Endodermal cell (in vitro differentiated cells): ENCODE measurements around the gene RASAL2. TPM values are rescaled to one million over a fixed set of nuclear protein-coding genes. Genes with fewer than 3 reads are reported as not detected.
"Not testable (repeated sequence)": the region's sequence is repeated elsewhere in the genome, so short reads cannot be mapped to it uniquely, and the experiment has no call there.

Experiments used
- DNase-seq: peaks from one replicate; pipeline ENCODE4 v3.0.0-alpha.2; 2017
- H3K27ac ChIP-seq: 2 replicates; pipeline ENCODE4 v1.5.1; 2013; ENCODE audit warnings: mild to moderate bottlenecking, low read depth, low read length, moderate library complexity
- H3K27me3 ChIP-seq: 2 replicates; pipeline ENCODE4 v1.6.1; 2013; ENCODE audit warnings: mild to moderate bottlenecking, low read length, moderate library complexity; ENCODE audit not compliant: insufficient read depth, control insufficient read depth, poor library complexity, severe bottlenecking
- H3K36me3 ChIP-seq: 2 replicates; pipeline ENCODE4 v1.7.0; 2013; ENCODE audit warnings: mild to moderate bottlenecking, low read length, moderate library complexity; ENCODE audit not compliant: control insufficient read depth, insufficient read depth
- H3K4me1 ChIP-seq: one replicate; pipeline ENCODE4 v1.7.0; 2013; ENCODE audit warnings: low read length; ENCODE audit not compliant: control insufficient read depth, insufficient read depth
- H3K4me3 ChIP-seq: 2 replicates; pipeline ENCODE4 v1.5.1; 2013; ENCODE audit warnings: mild to moderate bottlenecking, low read length, moderate library complexity
- H3K9ac ChIP-seq: 2 replicates; pipeline ENCODE4 v1.6.1; 2013; ENCODE audit warnings: mild to moderate bottlenecking, low read length, moderate library complexity; ENCODE audit not compliant: poor library complexity, severe bottlenecking; ENCODE audit errors: extremely low read depth
- H3K9me3 ChIP-seq: 2 replicates; pipeline ENCODE4 v1.6.1; 2013; ENCODE audit warnings: mild to moderate bottlenecking, low read length, moderate library complexity; ENCODE audit not compliant: control insufficient read depth
- H3K27ac Mint-ChIP-seq: 2 replicates; pipeline ENCODE4 v1.8.0; 2020; ENCODE audit warnings: mixed read lengths
- H3K27me3 Mint-ChIP-seq: 2 replicates; pipeline ENCODE4 v1.8.0; 2021; ENCODE audit warnings: mild to moderate bottlenecking, mixed read lengths; ENCODE audit not compliant: insufficient read depth
- H3K36me3 Mint-ChIP-seq: 2 replicates; pipeline ENCODE4 v1.8.0; 2020; ENCODE audit warnings: low read depth, mixed read lengths
- H3K4me1 Mint-ChIP-seq: 2 replicates; pipeline ENCODE4 v1.8.0; 2020; ENCODE audit warnings: mixed read lengths
- H3K4me3 Mint-ChIP-seq: 2 replicates; pipeline ENCODE4 v1.8.0; 2020; ENCODE audit warnings: mild to moderate bottlenecking, moderate library complexity, mixed read lengths
- H3K9me3 Mint-ChIP-seq: 2 replicates; pipeline ENCODE4 v1.8.0; 2020; ENCODE audit warnings: mild to moderate bottlenecking, mixed read lengths
- WGBS, 2 experiments: methylation state at CpG; one replicate each; pipeline versions ENCODE4 v1.1.5 to v1.1.7; 2013; ENCODE audit warnings: missing lambda C conversion rate in 2 of 2, mixed read lengths in 1 of 2; ENCODE audit not compliant: insufficient coverage in 1 of 2, insufficient read length in 1 of 2; 5-methylcytosine and 5-hydroxymethylcytosine counted together
- total RNA-seq, 2 donors: library from RNA; stranded (reverse); fragmentation: NEBNext Ultra II Directional in 1 of 2; extraction: Animal tissue kit (Norgen Biotek cat#: 25700) in 1 of 2; gene quantifications; 2 replicates in 1 of 2; 3 replicates in 1 of 2; pipeline ENCODE4 v1.2.1, GENCODE V29; 2021
- TF ChIP-seq, protein P1 (sequence below): fragments of 200-600 bp; sonication (generic); conservative IDR thresholded peaks from 2 replicates; pipeline ENCODE4 v1.5.0; 2021; ENCODE audit warnings: antibody characterized with exemption, mild to moderate bottlenecking

RASAL2 gene
- total RNA-seq, 2 donors from 2014 or later = 21.8 to 22.1 TPM

DNA sequence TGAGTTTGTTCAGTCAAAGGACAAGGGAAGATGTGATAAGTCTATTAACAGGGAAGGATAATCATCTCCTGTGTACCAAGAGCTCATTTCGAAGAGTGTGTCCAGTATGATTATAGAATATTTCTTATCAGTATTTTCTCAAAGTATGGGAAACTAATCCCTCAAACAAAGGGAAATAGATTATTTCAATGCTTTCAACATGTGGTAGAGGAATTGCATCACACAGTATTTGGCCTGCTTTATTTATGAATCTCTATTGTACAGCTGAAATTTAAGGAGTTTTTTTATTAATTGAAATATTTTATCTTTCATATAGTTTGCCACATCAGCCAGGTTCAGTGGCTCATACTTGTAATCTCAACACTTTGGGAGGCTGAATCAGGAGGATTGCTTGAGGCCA lies 251.9 kb downstream of the RASAL2 start:
- H3K27me3 ChIP-seq = no peaks in the 10 kb centered on the region
- H3K27ac ChIP-seq = peak overlapping the region; percentile 94
- no peak overlapping the region for H3K27ac Mint-ChIP-seq
- H3K9me3 ChIP-seq = peaks cover 5% of the 10 kb centered on the region
- H3K4me1 ChIP-seq = peaks cover 9% of the 10 kb centered on the region
- no peak for DNase-seq
- no peaks in the 10 kb centered on the region for H3K36me3 ChIP-seq
- no peaks in the 10 kb centered on the region for H3K9me3 Mint-ChIP-seq
- TF ChIP-seq, protein P1, sequence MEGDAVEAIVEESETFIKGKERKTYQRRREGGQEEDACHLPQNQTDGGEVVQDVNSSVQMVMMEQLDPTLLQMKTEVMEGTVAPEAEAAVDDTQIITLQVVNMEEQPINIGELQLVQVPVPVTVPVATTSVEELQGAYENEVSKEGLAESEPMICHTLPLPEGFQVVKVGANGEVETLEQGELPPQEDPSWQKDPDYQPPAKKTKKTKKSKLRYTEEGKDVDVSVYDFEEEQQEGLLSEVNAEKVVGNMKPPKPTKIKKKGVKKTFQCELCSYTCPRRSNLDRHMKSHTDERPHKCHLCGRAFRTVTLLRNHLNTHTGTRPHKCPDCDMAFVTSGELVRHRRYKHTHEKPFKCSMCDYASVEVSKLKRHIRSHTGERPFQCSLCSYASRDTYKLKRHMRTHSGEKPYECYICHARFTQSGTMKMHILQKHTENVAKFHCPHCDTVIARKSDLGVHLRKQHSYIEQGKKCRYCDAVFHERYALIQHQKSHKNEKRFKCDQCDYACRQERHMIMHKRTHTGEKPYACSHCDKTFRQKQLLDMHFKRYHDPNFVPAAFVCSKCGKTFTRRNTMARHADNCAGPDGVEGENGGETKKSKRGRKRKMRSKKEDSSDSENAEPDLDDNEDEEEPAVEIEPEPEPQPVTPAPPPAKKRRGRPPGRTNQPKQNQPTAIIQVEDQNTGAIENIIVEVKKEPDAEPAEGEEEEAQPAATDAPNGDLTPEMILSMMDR = no peak
- no peaks in the 10 kb centered on the region for H3K27me3 Mint-ChIP-seq
- no peak overlapping the region for H3K9ac ChIP-seq
- no peak overlapping the region for H3K4me3 Mint-ChIP-seq
- H3K4me3 ChIP-seq = no peak overlapping the region
- WGBS, 2 experiments = 100% methylated on average over 1 of the region's 1 CpG; no CpG with 5 or more reads in 1 of the 2 experiments
- H3K4me1 Mint-ChIP-seq = peaks cover 37% of the 10 kb centered on the region
- no peaks in the 10 kb centered on the region for H3K36me3 Mint-ChIP-seq

DNA sequence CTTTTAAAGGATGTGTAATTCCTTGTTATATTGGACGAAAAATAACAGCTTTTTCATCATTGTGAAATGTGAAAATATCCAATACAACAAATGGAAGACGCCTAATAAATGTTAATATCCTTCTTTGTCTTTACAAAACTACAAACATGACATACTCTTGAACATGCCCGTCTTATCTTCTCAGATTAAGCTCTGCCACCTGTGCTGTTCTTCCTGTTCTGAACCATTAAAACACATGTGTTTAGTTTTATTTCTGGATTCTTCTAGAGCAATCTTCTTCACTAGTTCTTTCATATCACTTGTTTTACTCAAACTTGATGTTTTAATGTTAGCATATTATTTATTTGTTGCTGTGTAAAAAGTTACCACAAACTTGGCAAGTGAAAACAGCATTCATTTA lies 255.9 kb downstream of the RASAL2 start:
- H3K27ac ChIP-seq = no peak overlapping the region
- WGBS, 2 experiments = 73 to 81% methylated on average over 2 to 3 of the region's 3 CpGs

DNA sequence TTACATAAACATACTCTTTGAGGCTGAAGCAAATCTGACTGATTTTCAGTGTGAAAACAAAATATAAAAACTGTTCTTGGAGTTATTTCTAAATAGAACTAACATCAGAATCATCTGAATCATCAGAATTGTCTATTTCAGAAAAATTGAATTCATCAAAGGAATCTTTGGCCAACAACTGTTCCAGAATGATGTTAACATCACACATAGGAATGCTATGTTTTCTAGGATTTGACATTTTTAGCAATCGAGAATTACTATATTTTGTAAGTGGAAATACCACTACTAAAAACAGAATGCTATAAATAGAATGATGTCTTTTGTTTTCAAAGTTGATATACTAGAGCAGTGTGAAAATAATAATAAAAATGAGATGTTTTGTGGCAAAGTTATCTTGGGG lies 258.0 kb downstream of the RASAL2 start:
- not testable (repeated sequence) for DNase-seq, H3K9ac ChIP-seq, H3K27ac Mint-ChIP-seq, H3K4me3 Mint-ChIP-seq, H3K27me3 ChIP-seq, H3K4me1 Mint-ChIP-seq, H3K27ac ChIP-seq, H3K4me1 ChIP-seq, H3K27me3 Mint-ChIP-seq, H3K36me3 ChIP-seq, H3K4me3 ChIP-seq
- H3K36me3 Mint-ChIP-seq = peaks cover 11% of the 10 kb centered on the region
- peaks cover 17% of the 10 kb centered on the region for H3K9me3 Mint-ChIP-seq
- H3K9me3 ChIP-seq = peaks cover 22% of the 10 kb centered on the region
- no CpG with 5 or more reads among the region's 1 CpG for WGBS, 2 experiments

More for the DNA sequence above, 255.9 kb downstream of the RASAL2 start:
- H3K4me1 Mint-ChIP-seq = peaks cover 9% of the 10 kb centered on the region
- H3K9me3 Mint-ChIP-seq = peaks cover 17% of the 10 kb centered on the region
- Histone ChIP-seq H3K36me3 (no peaks in the 10 kb centered on the region), H3K4me1 (peaks cover 1% of the 10 kb centered on the region), H3K4me3 (no peak overlapping the region), H3K9me3 (peaks cover 22% of the 10 kb centered on the region), H3K27me3 (no peaks in the 10 kb centered on the region), H3K9ac (no peak overlapping the region)
- TF ChIP-seq, protein P1 = no peak
- H3K27ac Mint-ChIP-seq = no peak overlapping the region
- peaks cover 11% of the 10 kb centered on the region for H3K36me3 Mint-ChIP-seq
- H3K27me3 Mint-ChIP-seq = no peaks in the 10 kb centered on the region
- no peak overlapping the region for H3K4me3 Mint-ChIP-seq
- DNase-seq = no peak
